Fibroblast of gingiva (primary cell): ENCODE results near the gene IQCE.
"Not testable (repeated sequence)": the region's sequence is repeated elsewhere in the genome, so short reads cannot be mapped to it uniquely, and the experiment has no call there.

Experiments used
- DNase-seq: peaks from one replicate; pipeline ENCODE4 v3.0.0-alpha.2; 2011; ENCODE audit warnings: low read depth

The IQCE gene

GRCh38 chr7:2532199-2532772, 26.5 kb upstream of the IQCE start:
- not testable (repeated sequence) for DNase-seq

GRCh38 chr7:2532816-2533215, 26.0 kb upstream of the IQCE start:
- not testable (repeated sequence) for DNase-seq

- not testable (repeated sequence) for DNase-seq
Measured at GRCh38 chr7:2533566-2533965, 25.2 kb upstream of the IQCE start.

- not testable (repeated sequence) for DNase-seq
Measured at GRCh38 chr7:2534214-2534613, 24.6 kb upstream of the IQCE start.

DNA sequence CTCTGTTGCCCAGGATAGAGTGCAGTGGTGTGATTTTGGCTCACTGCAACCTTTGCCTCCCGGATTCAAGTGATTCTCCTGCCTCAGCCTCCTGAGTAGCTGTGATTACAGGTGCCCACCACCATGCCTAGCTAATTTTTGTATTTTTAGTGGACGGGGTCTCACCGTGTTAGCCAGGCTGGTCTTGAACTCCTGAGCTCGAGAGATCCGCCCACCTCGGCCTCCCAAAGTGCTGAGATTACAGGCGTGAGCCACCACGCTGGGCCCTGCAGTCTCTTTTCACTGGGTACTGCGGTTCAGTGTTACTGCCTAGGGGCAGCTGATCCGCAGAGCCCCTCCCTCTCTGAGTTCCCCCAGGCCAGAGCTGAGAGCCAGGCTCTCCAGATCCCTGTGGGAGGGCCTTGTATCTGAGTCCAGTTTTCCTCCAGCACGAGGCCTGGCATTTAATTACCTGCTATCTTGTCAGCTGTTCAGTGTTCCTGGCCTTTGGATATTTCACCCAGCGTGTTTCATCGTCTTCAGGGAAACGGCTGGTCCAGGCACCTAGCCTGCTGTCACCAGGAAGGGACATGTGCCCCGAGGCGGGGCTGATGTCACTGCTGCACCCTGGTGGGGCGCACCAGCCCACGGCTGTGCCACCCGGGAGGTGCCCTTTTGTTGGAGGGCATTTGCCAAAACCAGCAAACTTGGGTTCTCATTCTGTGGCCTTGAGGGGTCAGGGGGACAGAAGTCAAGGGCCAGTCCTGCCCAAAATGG, 22.7 kb upstream of the IQCE start:
- not testable (repeated sequence) for DNase-seq

DNA sequence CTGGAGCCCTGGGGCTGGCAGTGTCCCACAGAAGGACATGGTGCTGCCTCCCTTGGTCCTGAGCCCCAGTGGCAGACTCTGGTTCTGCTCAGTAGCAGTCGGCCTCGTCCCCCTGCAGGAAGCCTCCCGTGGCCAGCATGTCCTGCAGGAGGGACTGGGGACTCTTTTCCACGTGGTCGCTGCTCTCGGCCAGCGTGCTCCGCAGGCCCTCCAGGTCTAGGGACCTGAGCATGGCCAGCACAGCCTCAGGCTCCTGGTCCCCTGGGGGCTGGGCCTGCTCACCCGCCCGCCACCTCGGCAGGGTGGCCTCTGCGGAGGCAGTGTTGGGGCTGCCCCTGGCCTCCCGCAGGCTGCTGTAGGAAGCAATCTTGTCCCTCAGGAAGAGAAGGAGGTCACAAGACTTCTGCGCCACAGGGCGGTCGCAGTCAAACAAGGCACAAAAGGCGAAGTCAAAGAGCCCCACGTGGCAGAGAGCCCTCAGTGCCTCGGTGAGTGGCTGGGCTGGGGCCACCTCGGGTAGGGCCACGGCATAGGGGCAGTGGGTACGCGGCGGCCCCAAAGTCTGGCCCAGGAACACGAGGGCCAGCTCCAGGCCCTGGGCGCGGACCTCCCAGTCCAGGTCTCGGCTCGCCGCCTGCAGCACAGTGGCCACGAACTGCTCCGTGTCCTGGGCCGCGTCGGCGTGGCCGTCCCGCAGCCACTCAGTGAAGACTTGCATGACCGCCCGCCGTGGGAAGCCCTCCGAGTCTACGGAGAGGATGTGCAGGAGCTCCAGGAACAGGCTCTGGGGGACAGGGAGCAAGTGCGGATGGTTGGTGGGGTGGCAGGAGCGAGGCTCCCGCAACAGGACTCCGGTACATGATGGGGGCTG, 20.6 kb upstream of the IQCE start:
- DNase-seq: no peak

- DNase-seq: no peak
Measured at GRCh38 chr7:2539031-2539911, 19.5 kb upstream of the IQCE start.

GRCh38 chr7:2540133-2540532, 18.6 kb upstream of the IQCE start:
- DNase-seq: no peak

DNA sequence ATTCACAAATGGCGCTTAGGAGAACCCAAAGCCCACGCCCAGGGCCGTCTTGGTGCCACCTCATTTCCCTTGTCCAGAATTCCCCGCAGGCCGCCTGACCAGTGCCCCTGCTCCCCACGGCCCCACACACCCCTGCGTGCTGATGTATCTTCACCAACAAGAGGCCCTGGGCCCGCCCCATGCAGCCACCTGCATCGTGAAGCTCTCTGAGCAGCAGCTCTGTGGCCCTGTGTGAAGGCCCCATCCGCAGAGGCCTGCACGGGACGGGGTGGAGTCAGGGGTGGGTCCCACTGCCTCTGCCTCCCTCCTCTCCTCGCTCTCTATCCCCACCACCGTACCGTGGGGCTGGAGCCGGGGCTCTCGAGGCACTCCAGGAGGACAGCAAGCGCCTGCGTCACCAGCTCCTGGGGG, 18.1 kb upstream of the IQCE start:
- DNase-seq: no peak

GRCh38 chr7:2541291-2542010, 17.3 kb upstream of the IQCE start:
- no peak for DNase-seq

DNA sequence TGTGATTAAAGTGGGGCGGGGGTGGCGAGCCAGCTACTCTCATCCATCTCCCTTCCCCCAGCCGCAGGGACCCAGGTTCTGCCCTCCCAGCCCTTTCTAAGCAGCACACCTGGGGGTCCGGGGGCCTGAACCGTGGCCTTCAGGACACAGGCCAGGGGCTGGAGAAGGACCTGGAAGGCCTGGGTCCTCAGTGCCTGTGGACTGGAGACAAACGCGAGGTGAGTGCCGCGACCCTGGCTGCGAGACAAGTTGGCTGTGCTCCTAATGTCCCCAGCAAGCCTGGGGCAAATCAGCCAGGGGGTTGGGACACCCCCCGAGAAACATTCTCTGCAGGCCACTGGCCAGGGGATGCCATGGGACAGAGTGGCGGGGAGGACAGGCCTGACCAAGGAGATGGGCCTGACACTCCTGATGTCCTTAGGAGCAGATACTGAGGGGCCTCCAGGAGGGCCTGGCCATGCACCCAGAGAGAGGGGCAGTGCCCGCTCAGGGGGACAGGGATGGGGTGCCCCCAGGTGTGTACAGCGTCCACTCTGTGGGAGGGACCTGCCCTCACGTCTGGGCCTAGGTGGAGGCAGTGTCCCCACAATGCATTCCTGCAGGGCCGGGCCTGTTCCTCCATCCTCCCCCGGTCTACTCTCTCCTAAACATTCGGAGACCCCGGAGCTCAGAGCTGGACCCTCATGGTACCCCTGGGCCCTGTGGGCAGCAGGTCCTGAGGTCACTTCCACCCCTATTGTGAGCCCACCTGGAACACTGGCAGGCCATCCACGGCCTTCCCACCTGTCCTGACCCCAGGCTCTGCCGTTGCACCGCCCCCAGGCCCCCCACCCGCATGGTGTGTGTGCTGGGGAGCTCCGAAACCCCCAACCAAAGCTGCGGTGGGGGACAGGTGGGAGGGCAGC, 16.5 kb upstream of the IQCE start:
- no peak for DNase-seq

DNA sequence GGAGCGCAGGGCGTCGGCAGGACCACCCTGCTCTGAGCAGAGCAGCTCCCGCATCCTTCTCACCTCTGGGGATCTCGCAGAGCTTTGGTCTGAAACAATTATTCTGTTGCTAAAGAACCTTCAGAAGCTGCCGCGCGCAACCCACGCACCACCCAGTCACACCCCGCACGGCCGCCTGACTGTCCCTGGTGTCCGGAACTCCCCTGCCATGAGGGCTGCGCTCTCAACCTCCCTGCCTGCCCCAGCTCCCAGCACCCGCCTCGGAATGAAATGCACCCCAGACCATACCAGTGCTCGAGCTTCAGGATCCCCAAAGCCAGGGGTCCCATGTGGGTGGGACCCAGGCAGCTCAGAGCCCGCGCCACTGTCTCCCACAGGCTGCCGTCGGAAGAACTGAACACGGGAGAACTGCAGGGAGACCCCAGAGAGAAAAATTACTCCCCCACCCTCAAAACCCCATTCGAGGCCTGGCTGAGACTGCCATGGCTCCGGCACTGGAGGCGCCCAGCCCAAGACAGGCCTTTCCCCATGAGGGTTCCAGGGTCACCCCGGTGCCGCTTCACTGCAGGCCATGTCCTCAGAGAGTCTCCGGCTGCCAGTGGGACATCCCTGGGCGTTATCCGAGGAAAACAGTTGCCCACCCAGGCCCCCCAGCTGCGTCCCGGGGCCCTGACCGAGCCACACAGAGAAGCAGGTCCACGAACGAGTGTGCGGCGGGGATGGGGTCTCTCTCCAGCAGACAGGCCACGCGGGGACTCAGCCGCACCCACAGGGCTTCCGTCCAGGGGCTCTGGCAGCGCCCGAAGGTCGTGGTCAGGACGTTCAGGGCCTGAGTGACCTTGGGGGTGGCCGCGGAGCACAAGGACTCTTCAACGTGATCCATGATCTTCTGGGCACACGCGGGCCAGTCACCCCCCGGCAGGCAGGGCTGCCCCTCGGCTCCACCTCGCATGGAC, 15.6 kb upstream of the IQCE start:
- no peak for DNase-seq

DNA sequence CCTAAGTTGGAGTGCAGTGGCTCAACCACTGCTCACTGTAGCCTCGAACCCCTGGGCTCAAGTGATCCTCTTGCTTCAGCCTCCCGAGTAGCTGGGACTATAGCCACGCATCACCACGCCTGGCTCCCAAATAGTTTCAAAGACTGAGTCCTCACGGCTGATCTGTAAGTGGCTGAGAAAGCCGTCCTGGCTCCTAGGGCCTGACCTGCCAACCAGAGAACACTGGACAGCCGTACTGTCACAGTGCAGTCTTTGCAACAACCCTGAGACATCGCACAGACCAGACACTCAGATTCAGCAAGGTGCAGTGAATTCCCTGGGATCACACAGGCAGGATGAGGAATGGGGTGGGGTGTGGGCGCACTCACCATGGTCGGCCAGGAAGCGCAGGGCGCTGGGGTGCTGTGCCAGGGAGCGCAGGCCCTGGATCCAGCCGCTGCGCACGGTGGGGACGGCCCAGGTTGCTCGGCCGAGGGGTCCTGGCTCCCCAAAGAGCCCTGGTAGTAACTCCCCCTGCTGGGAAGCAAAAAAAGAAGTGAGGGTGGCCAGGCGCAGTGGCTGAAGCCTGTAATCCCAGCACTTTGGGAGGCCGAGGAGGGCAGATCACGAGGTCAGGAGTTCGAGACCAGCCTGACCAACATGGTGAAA, 14.1 kb upstream of the IQCE start:
- no peak for DNase-seq

GRCh38 chr7:2545746-2546425, 12.9 kb upstream of the IQCE start:
- no peak for DNase-seq

DNA sequence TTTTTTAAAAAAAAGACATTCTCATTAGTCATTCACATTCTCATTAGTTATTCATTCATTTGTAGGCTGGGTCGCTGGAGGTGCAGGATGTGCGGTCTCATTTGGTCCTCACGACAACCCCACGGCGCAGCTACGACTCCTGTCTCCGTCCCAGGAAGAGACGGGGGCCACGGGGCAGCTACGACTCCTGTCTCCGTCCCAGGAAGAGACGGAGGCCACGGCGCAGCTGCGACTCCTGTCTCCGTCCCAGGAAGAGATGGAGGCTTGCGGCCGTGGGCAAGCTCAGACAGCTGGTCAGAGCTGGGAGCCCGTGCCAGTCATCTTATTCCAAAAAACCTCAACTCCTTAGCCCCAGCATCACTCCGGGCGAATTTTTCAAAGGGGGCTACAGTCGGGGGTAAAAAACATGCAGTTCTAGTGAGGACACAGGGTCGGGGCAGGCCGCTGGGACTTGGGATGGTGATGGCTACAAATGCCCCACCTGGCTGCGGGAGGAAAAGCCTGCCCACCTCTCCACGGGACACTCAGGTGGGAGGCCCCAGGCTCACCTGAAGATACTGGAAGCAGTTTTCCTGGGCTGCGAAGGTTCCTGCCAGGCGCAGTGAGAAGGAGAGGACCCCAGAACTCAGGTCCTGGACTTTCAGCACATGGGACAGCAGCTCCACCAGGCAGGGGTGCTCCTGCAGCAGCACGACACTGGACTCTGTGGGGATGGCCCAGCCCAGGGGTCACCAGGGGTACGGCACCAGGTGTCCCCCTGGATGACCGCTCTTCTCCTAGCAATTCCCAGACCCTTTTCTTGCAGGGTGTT, 11.8 kb upstream of the IQCE start:
- DNase-seq: no peak

DNA sequence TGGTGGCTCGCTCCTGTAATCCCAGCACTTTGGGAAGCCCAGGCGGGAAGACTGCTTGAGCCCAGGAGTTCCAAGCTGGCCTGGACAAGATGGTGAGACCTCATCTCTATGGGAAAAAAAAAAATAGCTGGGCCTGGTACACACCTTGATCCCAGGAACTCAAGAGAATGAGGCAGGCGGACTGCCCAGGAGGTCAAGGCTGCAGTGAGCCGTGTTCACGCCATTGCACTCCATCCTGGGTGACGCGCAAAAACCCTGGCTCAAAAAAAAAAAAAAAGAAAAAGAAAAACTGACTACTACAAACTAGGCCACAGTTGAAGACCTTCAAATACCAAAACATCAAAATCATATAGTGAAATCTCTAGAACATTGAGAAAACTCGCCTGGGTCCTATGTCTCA, 7.4 kb upstream of the IQCE start:
- no peak for DNase-seq

- no peak for DNase-seq
Measured at GRCh38 chr7:2553108-2553507, 5.7 kb upstream of the IQCE start.
